T-cell (primary cell): ENCODE data around the gene ALG12. TPM values are rescaled to one million over a fixed set of nuclear protein-coding genes. Genes with fewer than 3 reads are reported as not detected.
"Not testable (repeated sequence)": the region's sequence is repeated elsewhere in the genome, so short reads cannot be mapped to it uniquely, and the experiment has no call there.

Experiments
- ATAC-seq, 4 experiments: fragments of 200-7000 bp in 3 of 4; fragments of 150-1000 bp in 1 of 4; cut with Tn5 transposase; replicated peaks in 1 of 4; 1 replicate in 3 of 4; 2 replicates in 1 of 4; pipeline ENCODE4 v1.10.0; 2021; ENCODE audit warnings: moderate library complexity in 3 of 4, mild to moderate bottlenecking in 2 of 4, moderate number of reproducible peaks in 1 of 4
- CTCF ChIA-PET, 2 donors: fragments of 300-600 bp; sonication (Branson Sonifier 250); formaldehyde crosslinking; loops; one replicate each; lab custom pipeline; 2022; ENCODE audit warnings: antibody characterized with exemption in 2 of 2; lab: Charles Lee
- POLR2A ChIA-PET, 2 donors: fragments of 300-600 bp; sonication (Branson Sonifier 250); formaldehyde crosslinking; loops; one replicate each; lab custom pipeline; 2022; ENCODE audit warnings: antibody characterized with exemption in 2 of 2; lab: Charles Lee
- DNase-seq, 35 experiments: peaks; one replicate each; pipeline versions ENCODE4 v3.0.0 to v3.0.0-alpha.2; 2013 to 2023
- H3K27ac ChIP-seq: one replicate; pipeline ENCODE4 v1.5.1; 2013; ENCODE audit warnings: low read length
- H3K27me3 ChIP-seq, 2 experiments: replicated peaks in 1 of 2; 1 replicate in 1 of 2; 2 replicates in 1 of 2; pipeline versions ENCODE4 v1.6.1 to v1.7.0; 2013; ENCODE audit warnings: low read length in 1 of 2, mixed read lengths in 1 of 2; ENCODE audit not compliant: control insufficient read depth in 2 of 2, insufficient read depth in 2 of 2; ENCODE audit errors: extremely low read depth in 1 of 2
- H3K36me3 ChIP-seq, 2 donors: 1 replicate in 1 of 2; 2 replicates in 1 of 2; pipeline versions ENCODE4 v1.6.1 to v1.7.0; 2013; ENCODE audit warnings: low read length in 1 of 2; ENCODE audit not compliant: control insufficient read depth in 2 of 2, insufficient read depth in 1 of 2; ENCODE audit errors: extremely low read depth in 1 of 2
- H3K4me1 ChIP-seq, 2 experiments: 1 replicate in 1 of 2; 2 replicates in 1 of 2; pipeline versions ENCODE4 v1.6.1 to v1.7.0; 2013; ENCODE audit warnings: low read length in 2 of 2, mixed read lengths in 1 of 2; ENCODE audit not compliant: insufficient read depth in 2 of 2, control insufficient read depth in 1 of 2; ENCODE audit errors: extremely low read depth in 1 of 2
- H3K4me3 ChIP-seq, 2 donors: 1 replicate in 1 of 2; 2 replicates in 1 of 2; pipeline versions ENCODE4 v1.5.1 to v1.7.0; 2013; ENCODE audit warnings: mild to moderate bottlenecking in 2 of 2, low read length in 1 of 2, moderate library complexity in 1 of 2; ENCODE audit not compliant: control insufficient read depth in 1 of 2; ENCODE audit errors: extremely low read depth in 1 of 2
- H3K9me3 ChIP-seq: 2 replicates; pipeline ENCODE4 v1.7.0; 2013
- H3K27ac Mint-ChIP-seq, 2 donors: one replicate each; pipeline ENCODE4 v1.8.0; 2020 to 2021; ENCODE audit warnings: mild to moderate bottlenecking in 2 of 2, mixed read lengths in 2 of 2
- H3K27me3 Mint-ChIP-seq, 2 donors: one replicate each; pipeline ENCODE4 v1.8.0; 2021 to 2022; ENCODE audit warnings: mixed read lengths in 2 of 2
- H3K36me3 Mint-ChIP-seq: one replicate; pipeline ENCODE4 v1.8.0; 2021; ENCODE audit warnings: mixed read lengths
- H3K4me1 Mint-ChIP-seq, 3 donors: one replicate each; pipeline ENCODE4 v1.8.0; 2020 to 2022; ENCODE audit warnings: mixed read lengths in 3 of 3, mild to moderate bottlenecking in 1 of 3
- H3K4me3 Mint-ChIP-seq, 3 donors: one replicate each; pipeline ENCODE4 v1.8.0; 2020 to 2022; ENCODE audit warnings: mild to moderate bottlenecking in 3 of 3, mixed read lengths in 3 of 3, moderate library complexity in 3 of 3
- H3K9me3 Mint-ChIP-seq, 3 donors: one replicate each; pipeline ENCODE4 v1.8.0; 2020 to 2022; ENCODE audit warnings: mixed read lengths in 3 of 3
- WGBS: methylation state at CpG from one replicate; pipeline ENCODE4 v1.1.5; 2013; ENCODE audit warnings: missing lambda C conversion rate; ENCODE audit not compliant: insufficient coverage; 5-methylcytosine and 5-hydroxymethylcytosine counted together
- total RNA-seq, 35 experiments: library from RNA in 6 of 35; stranded (reverse) in 6 of 35; fragments of 120-200 nt in 1 of 35; gene quantifications; one replicate each; pipeline versions ENCODE4 v1.2.1 to v1.2.4 and lab custom pipeline; 2013 to 2026

ALG12 gene
- total RNA-seq, 5 donors from 2014 or later (not counting 1 experiment from before 2014, with no cell fraction given): 15.7 to 22.1 (median 15.9) TPM

DNA sequence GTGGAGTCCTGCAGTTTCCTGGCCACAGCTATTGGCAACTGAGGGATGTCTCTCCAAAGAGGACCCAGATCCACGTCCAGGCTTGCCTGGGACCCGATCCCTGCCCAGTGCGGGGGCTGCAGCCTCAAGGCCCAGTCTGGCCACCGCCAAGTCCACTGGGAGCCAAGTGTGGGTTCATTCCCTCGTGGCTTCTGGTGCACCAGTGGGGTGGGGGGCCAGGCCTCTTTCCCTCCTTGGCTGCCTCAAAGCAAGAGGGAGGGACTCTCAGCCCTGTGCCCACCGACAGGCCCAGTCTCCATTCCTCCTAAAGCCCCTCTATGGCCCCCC, 29.0 kb upstream of the ALG12 start:
- no peaks in the 10 kb centered on the region for H3K36me3 Mint-ChIP-seq
- ChIA-PET CTCF (no interaction called here), POLR2A (no interaction called here)
- peaks cover 0 to 4% of the 10 kb centered on the region in 2 experiments for H3K27me3 ChIP-seq
- H3K27ac ChIP-seq: no peak overlapping the region
- DNase-seq (no peak), ATAC-seq (no peak)
- H3K4me1 Mint-ChIP-seq: peaks cover 11 to 16% (median 12%) of the 10 kb centered on the region in 3 donors
- peak overlapping the region in 1 of 2 donors; percentile 55 for H3K27ac Mint-ChIP-seq
- H3K4me3 ChIP-seq: no peak overlapping the region
- no peaks in the 10 kb centered on the region for H3K27me3 Mint-ChIP-seq
- no peaks in the 10 kb centered on the region for H3K36me3 ChIP-seq
- H3K4me1 ChIP-seq: peaks cover 5 to 41% of the 10 kb centered on the region in 2 experiments
- no peaks in the 10 kb centered on the region for H3K9me3 ChIP-seq
- H3K9me3 Mint-ChIP-seq: no peaks in the 10 kb centered on the region
- 88% methylated on average over 4 of the region's 6 CpGs for WGBS
- H3K4me3 Mint-ChIP-seq: no peak overlapping the region

DNA sequence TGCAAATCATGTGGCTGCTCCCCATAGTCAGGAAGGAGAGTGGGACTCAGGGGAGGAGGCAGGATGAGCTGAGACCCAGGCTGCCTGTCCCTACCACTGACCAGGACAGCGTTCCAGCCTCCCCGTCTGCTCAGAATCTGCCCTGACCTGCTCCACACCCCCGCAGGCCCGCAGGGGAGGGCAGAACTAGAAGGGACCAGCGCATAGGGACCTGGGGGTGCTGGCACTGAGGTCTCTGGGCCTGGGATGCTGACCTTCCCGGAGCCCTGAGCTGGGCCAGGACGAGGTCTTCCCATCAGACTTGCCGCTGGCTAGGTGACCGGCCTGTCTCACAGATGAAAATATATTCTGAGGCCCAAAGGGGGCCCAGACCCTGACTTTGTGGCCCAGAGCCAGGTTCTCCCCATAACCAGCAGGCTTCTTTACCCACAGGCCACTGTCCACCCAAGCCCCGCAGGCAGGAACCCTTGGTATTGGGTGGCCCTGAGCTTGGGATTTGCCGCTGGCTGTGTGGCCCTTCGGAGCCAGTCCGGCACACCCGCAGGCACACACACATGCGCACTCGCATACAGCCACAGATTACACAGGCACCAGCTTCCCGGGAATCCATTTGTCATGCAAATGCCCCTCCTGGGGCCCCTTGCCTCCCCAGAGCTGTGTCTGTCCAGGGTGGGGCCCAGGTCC, 28.5 kb upstream of the ALG12 start:
- peaks cover 11 to 16% (median 12%) of the 10 kb centered on the region in 3 donors for H3K4me1 Mint-ChIP-seq
- POLR2A ChIA-PET: no interaction called here
- H3K4me3 Mint-ChIP-seq: no peak overlapping the region
- peaks cover 0 to 4% of the 10 kb centered on the region in 2 experiments for H3K27me3 ChIP-seq
- CTCF ChIA-PET: no interaction called here
- H3K27ac Mint-ChIP-seq: peak overlapping the region; percentile 92 to 93
- no peak for ATAC-seq
- H3K4me1 ChIP-seq: peaks cover 5 to 41% of the 10 kb centered on the region in 2 experiments
- no peak overlapping the region for H3K4me3 ChIP-seq
- H3K36me3 Mint-ChIP-seq: no peaks in the 10 kb centered on the region
- H3K27ac ChIP-seq: peak overlapping the region; percentile 97
- no peaks in the 10 kb centered on the region for H3K9me3 ChIP-seq
- DNase-seq: no peak
- no peaks in the 10 kb centered on the region for H3K27me3 Mint-ChIP-seq
- no peaks in the 10 kb centered on the region for H3K36me3 ChIP-seq
- no peaks in the 10 kb centered on the region for H3K9me3 Mint-ChIP-seq
- 97% methylated on average over 17 of the region's 17 CpGs for WGBS

DNA sequence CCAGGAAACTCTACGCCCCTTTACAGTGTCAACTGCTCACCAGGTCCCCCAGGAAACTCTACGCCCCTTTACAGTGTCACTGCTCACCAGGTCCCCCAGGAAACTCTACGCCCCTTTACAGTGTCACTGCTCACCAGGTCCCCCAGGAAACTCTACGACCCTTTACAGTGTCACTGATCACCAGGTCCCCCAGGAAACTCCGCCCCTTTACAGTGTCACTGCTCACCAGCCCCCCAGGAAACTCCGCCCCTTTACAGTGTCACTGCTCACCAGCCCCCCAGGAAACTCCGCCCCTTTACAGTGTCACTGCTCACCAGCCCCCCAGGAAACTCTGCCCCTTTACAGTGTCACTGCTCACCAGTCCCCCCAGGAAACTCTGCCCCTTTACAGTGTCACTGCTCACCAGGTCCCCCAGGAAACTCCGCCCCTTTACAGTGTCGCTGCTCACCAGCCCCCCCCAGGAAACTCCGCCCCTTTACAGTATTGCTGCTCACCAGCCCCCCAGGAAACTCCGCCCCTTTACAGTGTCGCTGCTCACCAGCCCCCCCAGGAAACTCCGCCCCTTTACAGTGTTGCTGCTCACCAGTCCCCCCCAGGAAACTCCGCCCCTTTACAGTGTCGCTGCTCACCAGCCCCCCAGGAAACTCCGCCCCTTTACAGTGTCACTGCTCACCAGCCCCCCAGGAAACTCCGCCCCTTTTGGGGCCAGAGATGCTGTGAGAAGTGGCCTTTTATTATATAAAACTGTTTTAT, 27.0 kb upstream of the ALG12 start:
- peak overlapping the region in 1 of 3 donors; percentile 54 for H3K4me3 Mint-ChIP-seq
- H3K9me3 ChIP-seq, POLR2A ChIA-PET, H3K4me3 ChIP-seq, H3K27me3 ChIP-seq, H3K36me3 Mint-ChIP-seq, CTCF ChIA-PET, H3K36me3 ChIP-seq, H3K27me3 Mint-ChIP-seq, H3K9me3 Mint-ChIP-seq: not testable (repeated sequence)
- peak overlapping the region; percentile 97 for H3K27ac ChIP-seq
- peak overlapping the region; percentile 92 to 93 for H3K27ac Mint-ChIP-seq
- peaks cover 5 to 41% of the 10 kb centered on the region in 2 experiments for H3K4me1 ChIP-seq
- DNase-seq (peak in 33 of 35 experiments; percentile 44 to 87 (median 73)), ATAC-seq (peak in 3 of 4 experiments; percentile 18 to 70 (median 33))
- WGBS: 92% methylated on average over 4 of the region's 17 CpGs
- peaks cover 12 to 18% (median 13%) of the 10 kb centered on the region in 3 donors for H3K4me1 Mint-ChIP-seq

DNA sequence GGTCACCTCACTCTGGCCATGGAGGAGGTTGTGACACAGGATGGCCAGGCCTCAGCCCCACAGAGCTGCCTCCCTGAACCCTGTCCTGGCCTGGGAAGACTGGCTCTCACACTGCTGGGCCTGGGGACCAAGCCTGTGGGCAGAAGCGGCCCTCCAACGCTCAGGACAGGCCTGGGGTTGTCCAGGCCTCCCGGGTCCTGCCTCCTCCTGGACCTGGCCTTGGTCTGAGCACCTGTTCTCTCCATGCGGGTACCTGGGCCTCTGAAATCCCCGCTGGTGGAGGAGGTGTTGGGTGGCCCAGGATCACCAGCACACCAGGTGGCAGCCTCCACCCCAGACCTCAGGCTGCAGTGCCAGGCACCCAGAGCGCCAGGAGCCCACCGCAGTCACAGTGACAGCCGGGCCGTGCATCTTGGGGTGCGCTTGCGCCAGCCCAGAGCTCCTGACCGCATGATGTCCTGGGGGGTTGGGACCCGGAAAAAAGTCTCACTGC, 26.2 kb upstream of the ALG12 start:
- WGBS: 87% methylated on average over 12 of the region's 13 CpGs
- H3K9me3 ChIP-seq: no peaks in the 10 kb centered on the region
- peaks cover 0 to 2% (median 0%) of the 10 kb centered on the region in 3 donors for H3K9me3 Mint-ChIP-seq
- H3K27me3 Mint-ChIP-seq: no peaks in the 10 kb centered on the region
- H3K27ac ChIP-seq: peak overlapping the region; percentile 97
- peaks cover 0 to 4% of the 10 kb centered on the region in 2 experiments for H3K27me3 ChIP-seq
- DNase-seq (peak in 1 of 35 experiments; percentile 36), ATAC-seq (peak in 2 of 4 experiments; percentile 22 to 46)
- peaks cover 12 to 18% (median 13%) of the 10 kb centered on the region in 3 donors for H3K4me1 Mint-ChIP-seq
- H3K4me3 Mint-ChIP-seq: no peak overlapping the region
- H3K36me3 Mint-ChIP-seq: no peaks in the 10 kb centered on the region
- peak overlapping the region in 1 of 2 donors; percentile 52 for H3K27ac Mint-ChIP-seq
- H3K36me3 ChIP-seq: no peaks in the 10 kb centered on the region
- no peak overlapping the region for H3K4me3 ChIP-seq
- peaks cover 5 to 38% of the 10 kb centered on the region in 2 experiments for H3K4me1 ChIP-seq
- CTCF ChIA-PET: no interaction called here
- POLR2A ChIA-PET: no interaction called here

DNA sequence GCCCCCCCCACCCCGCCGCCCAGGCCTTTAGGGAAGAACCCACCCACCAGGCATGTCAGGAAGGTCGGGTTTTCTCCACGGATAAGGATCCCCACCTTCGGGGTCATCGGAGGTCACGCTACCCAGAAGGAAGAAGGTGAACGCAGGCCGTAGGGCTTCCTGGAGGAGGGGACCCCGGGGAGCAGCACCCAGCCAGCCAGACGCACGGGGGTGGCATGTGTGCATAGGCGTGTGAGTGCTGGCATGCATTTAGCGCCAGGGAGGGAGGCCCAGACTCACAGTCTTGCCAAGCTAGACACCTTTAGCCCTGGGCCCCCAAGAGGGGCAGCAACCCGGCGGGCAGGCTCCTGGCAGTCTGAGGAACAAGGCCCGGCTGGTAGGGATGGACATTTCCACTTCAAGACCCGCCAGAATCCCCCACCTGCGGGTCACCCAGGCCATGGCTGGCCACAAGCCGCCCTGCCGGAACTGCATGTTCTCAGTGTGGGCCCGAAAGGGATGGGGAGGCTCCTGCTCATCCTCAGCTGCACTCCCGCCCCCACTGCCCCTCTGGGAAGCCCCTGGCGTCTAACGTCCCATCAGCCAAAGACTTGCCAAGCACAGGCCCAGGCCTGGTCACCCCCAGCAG, 25.6 kb upstream of the ALG12 start:
- no peaks in the 10 kb centered on the region for H3K9me3 ChIP-seq
- H3K27me3 ChIP-seq: peaks cover 0 to 4% of the 10 kb centered on the region in 2 experiments
- H3K4me1 ChIP-seq: peaks cover 5 to 38% of the 10 kb centered on the region in 2 experiments
- DNase-seq (no peak), ATAC-seq (peak in 1 of 4 experiments; percentile 13)
- no peaks in the 10 kb centered on the region for H3K36me3 Mint-ChIP-seq
- H3K4me1 Mint-ChIP-seq: peaks cover 12 to 18% (median 13%) of the 10 kb centered on the region in 3 donors
- peak overlapping the region in 1 of 2 donors; percentile 34 for H3K27ac Mint-ChIP-seq
- ChIA-PET CTCF (no interaction called here), POLR2A (no interaction called here)
- no peak overlapping the region for H3K4me3 ChIP-seq
- H3K36me3 ChIP-seq: no peaks in the 10 kb centered on the region
- H3K27me3 Mint-ChIP-seq: no peaks in the 10 kb centered on the region
- H3K9me3 Mint-ChIP-seq: peaks cover 0 to 2% (median 0%) of the 10 kb centered on the region in 3 donors
- no peak overlapping the region for H3K4me3 Mint-ChIP-seq
- peak overlapping the region; percentile 97 for H3K27ac ChIP-seq
- 87% methylated on average over 11 of the region's 25 CpGs for WGBS

DNA sequence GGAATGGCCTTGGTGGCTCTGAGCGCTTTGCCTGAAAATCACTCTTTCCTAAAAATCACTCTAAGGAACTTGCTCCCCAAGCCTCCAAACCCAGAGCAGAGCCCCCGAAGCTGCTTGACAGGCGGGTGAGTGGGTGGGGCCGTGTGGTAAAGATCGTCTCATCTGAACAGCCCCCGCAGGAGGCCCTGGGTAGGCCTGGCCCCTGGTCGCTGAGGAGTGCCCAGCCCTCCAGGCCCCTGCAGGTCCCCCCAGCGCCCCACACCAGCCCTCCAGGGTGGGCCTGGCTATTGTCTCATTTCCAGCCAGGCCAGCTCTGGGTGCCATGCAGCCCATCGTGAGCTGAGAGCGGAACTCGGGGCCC, 25.1 kb upstream of the ALG12 start:
- Histone ChIP-seq H3K9me3 (no peaks in the 10 kb centered on the region), H3K36me3 (no peaks in the 10 kb centered on the region), H3K4me1 (peaks cover 5 to 36% of the 10 kb centered on the region in 2 experiments), H3K27me3 (peaks cover 0 to 4% of the 10 kb centered on the region in 2 experiments), H3K27ac (no peak overlapping the region), H3K4me3 (no peak overlapping the region)
- Mint-ChIP-seq H3K9me3 (peaks cover 0 to 2% (median 0%) of the 10 kb centered on the region in 3 donors), H3K4me3 (no peak overlapping the region), H3K27me3 (no peaks in the 10 kb centered on the region), H3K27ac (peak overlapping the region in 1 of 2 donors; percentile 34), H3K4me1 (peaks cover 12 to 21% (median 13%) of the 10 kb centered on the region in 3 donors), H3K36me3 (no peaks in the 10 kb centered on the region)
- WGBS: 93% methylated on average over 10 of the region's 11 CpGs
- no peak for DNase-seq
- CTCF ChIA-PET: no interaction called here
- POLR2A ChIA-PET: no interaction called here
- ATAC-seq: no peak
